AG09319 (cell line): ENCODE data around the gene MYLK2.

Experiments used
- DNase-seq: peaks from one replicate; pipeline ENCODE4 v3.0.0-alpha.2; 2010; ENCODE audit warnings: low read depth; ENCODE audit errors: extremely low read depth
- CTCF ChIP-seq: IDR thresholded peaks from 2 replicates; pipeline ENCODE4 v1.5.1; 2011; ENCODE audit warnings: low read depth, mild to moderate bottlenecking, inconsistent platforms, low read length, moderate library complexity

The MYLK2 gene

GRCh38 chr20:31816221-31816620 is 2.9 kb upstream of the MYLK2 start:
- no peak for DNase-seq
- TF ChIP-seq CTCF, result no peak

DNA sequence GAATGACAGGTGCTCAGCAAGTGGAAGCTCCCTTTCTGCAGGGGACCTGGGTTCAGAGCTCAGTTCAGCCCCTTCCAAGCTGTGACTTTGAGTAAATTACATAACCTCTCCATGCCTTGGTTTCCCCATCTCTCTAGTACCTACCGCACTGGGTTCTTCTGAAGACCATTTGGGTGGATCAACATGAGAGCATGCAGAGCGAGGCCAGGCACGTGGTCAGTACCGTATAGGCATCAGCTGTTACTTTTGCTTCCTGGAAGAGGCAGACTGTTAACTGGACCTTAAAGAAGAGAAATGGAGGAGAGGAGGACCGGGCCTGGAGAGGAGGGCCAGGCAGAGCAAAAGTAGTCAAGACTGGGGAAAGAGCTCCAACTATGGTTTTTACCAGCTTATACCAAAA is 1.7 kb upstream of the MYLK2 start:
- no peak for DNase-seq

GRCh38 chr20:31818376-31818908 is 714 bp upstream of the MYLK2 start:
- no peak for DNase-seq
- TF ChIP-seq CTCF, result no peak

More for the DNA sequence above, 1.7 kb upstream of the MYLK2 start:
- no peak for TF ChIP-seq CTCF

- DNase-seq, result no peak
- TF ChIP-seq CTCF, result no peak
Observed at GRCh38 chr20:31820228-31820627, 1.1 kb downstream of the MYLK2 start.

DNA sequence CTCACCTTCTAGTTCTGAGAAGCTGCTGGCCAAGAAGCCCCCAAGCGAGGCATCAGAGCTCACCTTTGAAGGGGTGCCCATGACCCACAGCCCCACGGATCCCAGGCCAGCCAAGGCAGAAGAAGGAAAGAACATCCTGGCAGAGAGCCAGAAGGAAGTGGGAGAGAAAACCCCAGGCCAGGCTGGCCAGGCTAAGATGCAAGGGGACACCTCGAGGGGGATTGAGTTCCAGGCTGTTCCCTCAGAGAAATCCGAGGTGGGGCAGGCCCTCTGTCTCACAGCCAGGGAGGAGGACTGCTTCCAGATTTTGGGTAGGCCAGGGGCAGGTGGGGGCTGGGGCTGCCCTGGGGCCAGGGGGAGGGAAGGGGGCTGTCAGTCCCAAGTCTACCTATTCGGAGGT is 2.3 kb downstream of the MYLK2 start:
- TF ChIP-seq CTCF, result no peak
- no peak for DNase-seq

DNA sequence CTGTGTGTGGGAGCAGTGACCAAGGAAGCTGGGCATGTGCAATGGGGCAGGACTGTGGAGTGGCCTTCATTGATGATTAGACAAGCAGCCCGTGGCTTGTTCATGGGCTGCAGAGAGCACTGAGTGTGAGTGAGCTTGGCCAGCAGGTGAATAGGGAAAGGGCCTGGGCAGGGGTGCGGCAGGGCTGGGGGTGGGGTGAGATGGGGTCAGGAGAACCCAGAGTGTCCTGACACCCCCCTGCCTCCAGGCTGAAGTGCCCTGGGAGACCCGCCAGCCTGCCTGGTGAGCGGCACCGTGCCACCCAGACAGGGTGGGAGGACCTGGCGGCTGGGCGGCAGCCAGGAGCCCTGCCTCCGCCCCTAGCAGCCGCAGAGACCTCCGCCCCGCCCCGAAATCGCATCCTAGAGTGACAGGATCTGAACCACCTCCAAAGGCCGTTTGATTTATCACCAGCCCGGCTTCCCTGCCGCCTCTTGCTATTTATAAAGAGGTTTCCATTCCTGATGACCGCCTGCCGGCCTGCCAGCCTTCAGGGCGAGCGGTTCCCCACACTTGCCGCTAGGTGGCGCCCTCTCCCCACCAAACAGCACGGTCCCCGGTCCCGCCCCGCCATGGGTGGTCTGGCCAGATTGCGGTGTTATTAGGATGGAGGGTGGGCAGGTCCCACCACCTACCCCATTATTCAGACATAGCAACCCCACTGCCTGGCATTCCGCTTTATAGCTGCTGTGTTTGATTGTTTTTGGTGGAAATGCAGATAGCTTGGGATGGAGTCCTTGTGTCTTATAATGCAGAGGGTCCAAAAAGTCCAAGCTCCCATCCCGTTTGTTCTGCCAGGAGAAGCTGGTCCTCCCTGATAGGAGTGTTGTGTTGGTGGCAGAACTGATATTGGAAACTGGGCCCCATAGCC is 3.5 kb downstream of the MYLK2 start:
- TF ChIP-seq CTCF, result peak; percentile 97

GRCh38 chr20:31823360-31824124 is 4.4 kb downstream of the MYLK2 start:
- no peak for TF ChIP-seq CTCF
- DNase-seq, result no peak

More for the DNA sequence above, 3.5 kb downstream of the MYLK2 start:
- no peak for DNase-seq
